SK-N-SH (cell line): ENCODE data around the gene EFHD2. TPM values are rescaled to one million over a fixed set of nuclear protein-coding genes. Genes with fewer than 3 reads are reported as not detected.

ENCODE experiments used
- CTCF ChIA-PET: fragments of 300-600, 350-600 bp; formaldehyde crosslinking; extraction: SDS; loops from one replicate; lab custom pipeline; 2021; lab: Yijun Ruan, JAX
- POLR2A ChIA-PET: fragments of 350-600 bp; sonication (Branson Sonifier 250); formaldehyde crosslinking; extraction: SDS; loops from one replicate; lab custom pipeline; 2020; ENCODE audit warnings: antibody characterized with exemption, inconsistent platforms; lab: Yijun Ruan, JAX
- DNase-seq: peaks from one replicate; pipeline ENCODE4 v3.0.0; 2012
- H2AFZ ChIP-seq: fragments of 200-600 bp; sonication (generic); 2 replicates; pipeline ENCODE4 v1.8.1; 2016; ENCODE audit warnings: antibody characterized with exemption, mild to moderate bottlenecking, low read depth
- H3F3A ChIP-seq: fragments of 200-600 bp; sonication (generic); replicated peaks from 2 replicates; pipeline ENCODE3; 2016; ENCODE audit warnings: antibody characterized with exemption, mild to moderate bottlenecking; ENCODE audit not compliant: insufficient read depth
- H3K27ac ChIP-seq, 2 experiments: fragments of 200-500 bp in 1 of 2; fragments of 200-600 bp in 1 of 2; sonication (Bioruptor generic) in 1 of 2; sonication (generic), shearing (Covaris generic) in 1 of 2; 2 replicates each; pipeline versions ENCODE4 v1.5.1 to v1.6.1; 2014 to 2016; ENCODE audit warnings: low read depth in 2 of 2, inconsistent platforms in 1 of 2, low read length in 1 of 2, mild to moderate bottlenecking in 1 of 2, mixed read lengths in 1 of 2
- H3K27me3 ChIP-seq: fragments of 200-600 bp; sonication (generic), shearing (Covaris generic); 2 replicates; pipeline ENCODE4 v1.6.1; 2016; ENCODE audit warnings: mixed run types; ENCODE audit not compliant: insufficient read depth
- H3K36me3 ChIP-seq, 2 experiments: fragments of 200-500 bp in 1 of 2; fragments of 200-600 bp in 1 of 2; sonication (Bioruptor generic) in 1 of 2; sonication (generic) in 1 of 2; replicated peaks in 1 of 2; 2 replicates each; pipeline versions ENCODE3 to v1.5.1; 2014 to 2016; ENCODE audit warnings: low read length in 1 of 2, mild to moderate bottlenecking in 1 of 2; ENCODE audit not compliant: insufficient read depth in 2 of 2, control insufficient read depth in 1 of 2
- H3K4me1 ChIP-seq, 2 experiments: fragments of 200-500 bp in 1 of 2; fragments of 200-600 bp in 1 of 2; sonication (Bioruptor generic) in 1 of 2; sonication (generic), shearing (Covaris generic) in 1 of 2; 2 replicates each; pipeline versions ENCODE4 v1.5.1 to v1.6.1; 2014 to 2016; ENCODE audit warnings: low read depth in 1 of 2, low read length in 1 of 2, mixed run types in 1 of 2; ENCODE audit not compliant: insufficient read depth in 2 of 2, control insufficient read depth in 1 of 2
- H3K4me2 ChIP-seq: fragments of 200-600 bp; sonication (generic), shearing (Covaris generic); 2 replicates; pipeline ENCODE4 v1.6.1; 2017; ENCODE audit warnings: mixed run types
- H3K4me3 ChIP-seq, 2 experiments: fragments of 200-500 bp in 1 of 2; fragments of 200-600 bp in 1 of 2; sonication (Bioruptor generic) in 1 of 2; sonication (generic), shearing (Covaris generic) in 1 of 2; 2 replicates each; pipeline versions ENCODE4 v1.5.1 to v1.8.1; 2014 to 2016; ENCODE audit warnings: low read depth in 2 of 2, inconsistent platforms in 1 of 2, low read length in 1 of 2, mild to moderate bottlenecking in 1 of 2, mixed read lengths in 1 of 2, moderate library complexity in 1 of 2
- H3K79me2 ChIP-seq: fragments of 200-600 bp; sonication (generic); 2 replicates; pipeline ENCODE4 v1.8.1; 2017; ENCODE audit warnings: mild to moderate bottlenecking; ENCODE audit not compliant: insufficient read depth
- H3K9ac ChIP-seq: fragments of 200-600 bp; sonication (generic); 2 replicates; pipeline ENCODE4 v1.6.1; 2017; ENCODE audit warnings: mixed run types
- H3K9me2 ChIP-seq: fragments of 200-600 bp; sonication (generic); 2 replicates; pipeline ENCODE4 v1.6.1; 2017; ENCODE audit warnings: mixed run types
- H3K9me3 ChIP-seq: fragments of 200-600 bp; sonication (generic); 2 replicates; pipeline ENCODE4 v1.6.1; 2017; ENCODE audit warnings: mixed run types, mild to moderate bottlenecking, moderate library complexity
- H4K20me1 ChIP-seq: fragments of 200-600 bp; sonication (generic); 2 replicates; pipeline ENCODE4 v1.6.1; 2017; ENCODE audit warnings: mild to moderate bottlenecking, mixed run types; ENCODE audit not compliant: insufficient read depth
- CHD2 ChIP-seq: fragments of 150-350 bp; IDR thresholded peaks from 2 replicates; pipeline ENCODE4 v1.6.1; 2018; ENCODE audit warnings: low read length; ENCODE audit not compliant: partially characterized antibody
- ELF1 ChIP-seq: IDR thresholded peaks from 2 replicates; pipeline ENCODE4 v1.4.0; 2012
- EZH2phosphoT487 ChIP-seq: fragments of 200-600 bp; sonication (generic); IDR thresholded peaks from 2 replicates; pipeline ENCODE4 v1.6.1; 2017; ENCODE audit warnings: low read depth, mixed run types, mild to moderate bottlenecking, antibody characterized with exemption, moderate library complexity, borderline replicate concordance
- GABPA ChIP-seq: IDR thresholded peaks from 2 replicates; pipeline ENCODE4 v1.4.0; 2012; ENCODE audit warnings: low read depth, mild to moderate bottlenecking
- GATA2 ChIP-seq: sonication (generic); formaldehyde crosslinking; IDR thresholded peaks from 2 replicates; pipeline ENCODE4 v1.5.0; 2020; ENCODE audit warnings: mild to moderate bottlenecking, missing genetic modification reagents
- JUND ChIP-seq: IDR thresholded peaks from 2 replicates; pipeline ENCODE4 v1.4.0; 2012
- NRF1 ChIP-seq: IDR thresholded peaks from 2 replicates; pipeline ENCODE4 v1.6.1; 2012; ENCODE audit warnings: low read depth, mild to moderate bottlenecking, low read length
- RAD21 ChIP-seq: IDR thresholded peaks from 2 replicates; pipeline ENCODE4 v1.6.1; 2012; ENCODE audit warnings: mild to moderate bottlenecking, low read length
- RCOR1 ChIP-seq: fragments of 150-350 bp; IDR thresholded peaks from 2 replicates; pipeline ENCODE4 v1.6.1; 2017; ENCODE audit warnings: antibody characterized with exemption, low read length
- RFX5 ChIP-seq: IDR thresholded peaks from 2 replicates; pipeline ENCODE4 v1.6.1; 2012; ENCODE audit warnings: mild to moderate bottlenecking, improper control_type of control experiment, low read length
- SMC3 ChIP-seq: IDR thresholded peaks from 2 replicates; pipeline ENCODE4 v1.6.1; 2012; ENCODE audit warnings: low read depth, low read length, improper control_type of control experiment
- TAF1 ChIP-seq: IDR thresholded peaks from 2 replicates; pipeline ENCODE4 v1.6.1; 2012; ENCODE audit warnings: low read depth, mild to moderate bottlenecking, low read length, moderate library complexity, borderline replicate concordance
- TCF12 ChIP-seq: IDR thresholded peaks from 2 replicates; pipeline ENCODE4 v1.4.0; 2012
- TEAD4 ChIP-seq: IDR thresholded peaks from 2 replicates; pipeline ENCODE4 v1.4.0; 2012; ENCODE audit warnings: mild to moderate bottlenecking, borderline replicate concordance; ENCODE audit not compliant: insufficient read depth
- WGBS: methylation state at CpG from one replicate; pipeline ENCODE4 v1.1.6; 2017; ENCODE audit warnings: low lambda C conversion rate; 5-methylcytosine and 5-hydroxymethylcytosine counted together
- polyA plus RNA-seq, 3 experiments: library from polyadenylated mRNA; depleted of rRNA; stranded (reverse); fragments of >200 nt; gene quantifications; 2 replicates each; pipeline ENCODE4 v1.2.3, GENCODE V29; 2012
- TF ChIP-seq, protein P1 (sequence below): IDR thresholded peaks from 2 replicates; pipeline ENCODE4 v1.4.0; 2012; ENCODE audit warnings: low read depth, borderline replicate concordance
- TF ChIP-seq, protein P2 (sequence below): IDR thresholded peaks from 2 replicates; pipeline ENCODE4; 2012
- TF ChIP-seq, protein P3 (sequence below): fragments of 150-350 bp; IDR thresholded peaks from 2 replicates; pipeline ENCODE4 v1.6.1; 2017; ENCODE audit warnings: antibody characterized with exemption, low read length, low read depth, borderline replicate concordance

The EFHD2 gene
- polyA plus RNA-seq, 1 of the 3 experiments (the other 2 are of a cell fraction), result 59.8 TPM

DNA sequence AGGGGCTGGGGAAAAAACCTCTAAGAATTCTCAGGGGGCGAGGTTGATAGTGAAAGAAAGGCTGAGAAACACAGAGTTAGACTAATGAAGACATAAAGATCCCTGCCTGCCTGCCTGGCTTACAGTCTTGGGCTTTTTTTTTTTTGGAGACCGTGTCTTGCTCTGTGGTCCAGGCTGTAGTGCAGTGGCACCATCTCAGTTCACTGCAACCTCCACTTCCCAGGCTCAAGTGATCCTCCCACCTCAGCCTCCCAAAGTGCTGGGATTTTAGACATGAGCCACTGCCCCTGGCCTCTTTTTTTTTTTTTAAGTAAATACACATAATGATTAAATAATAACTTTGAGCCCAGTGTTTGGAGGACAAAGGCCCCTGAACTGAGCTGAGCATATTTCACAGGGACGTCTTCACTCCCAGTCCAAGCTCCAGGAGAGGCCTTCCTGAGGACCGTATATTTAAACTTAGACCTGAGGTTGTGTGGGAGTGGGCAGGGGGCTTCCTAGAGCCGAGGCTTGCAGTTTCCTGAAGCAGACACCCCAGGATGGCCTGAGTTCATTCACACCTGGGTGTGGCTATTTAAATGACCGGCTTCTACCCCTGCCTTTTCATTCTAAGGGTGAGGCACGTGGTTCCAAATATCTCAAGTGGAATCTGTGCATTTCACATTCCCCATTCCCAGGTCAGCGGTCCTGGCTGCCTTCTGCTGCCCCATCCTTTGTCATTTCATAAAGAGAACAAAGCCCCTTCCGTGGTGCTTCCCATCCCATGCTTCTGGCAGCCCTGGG is 16.0 kb upstream of the EFHD2 start:
- ChIA-PET CTCF (interaction anchor here (0.8 to 1.1 kb wide), 2 partner anchors 38 to 69 kb away, joined by 3 to 5 read pairs; no protein-coding TSS in a partner anchor), POLR2A (no interaction called here)
- Histone ChIP-seq H3K9me3 (no peaks in the 10 kb centered on the region), H3K36me3 (no peaks in the 10 kb centered on the region), H3K27ac (no peak overlapping the region), H3K4me2 (no peak overlapping the region), H3K9ac (no peak overlapping the region), H2AFZ (no peak overlapping the region), H3K79me2 (no peaks in the 10 kb centered on the region), H3K27me3 (no peaks in the 10 kb centered on the region), H3K4me1 (peaks cover 0 to 9% of the 10 kb centered on the region in 2 experiments; a peak in 1 of 4 replicates), H3F3A (no peaks in the 10 kb centered on the region), H3K4me3 (no peak overlapping the region), H3K9me2 (no peaks in the 10 kb centered on the region), H4K20me1 (no peaks in the 10 kb centered on the region)
- 70% methylated on average over 9 of the region's 9 CpGs for WGBS
- no peak for DNase-seq
- TF ChIP-seq RCOR1 (no peak), TAF1 (no peak), ELF1 (no peak), SMC3 (no peak), GATA2 (CRISPR knock-in tag) (no peak), EZH2phosphoT487 (no peak), RAD21 (no peak), NRF1 (no peak)
- TF ChIP-seq, protein P1, sequence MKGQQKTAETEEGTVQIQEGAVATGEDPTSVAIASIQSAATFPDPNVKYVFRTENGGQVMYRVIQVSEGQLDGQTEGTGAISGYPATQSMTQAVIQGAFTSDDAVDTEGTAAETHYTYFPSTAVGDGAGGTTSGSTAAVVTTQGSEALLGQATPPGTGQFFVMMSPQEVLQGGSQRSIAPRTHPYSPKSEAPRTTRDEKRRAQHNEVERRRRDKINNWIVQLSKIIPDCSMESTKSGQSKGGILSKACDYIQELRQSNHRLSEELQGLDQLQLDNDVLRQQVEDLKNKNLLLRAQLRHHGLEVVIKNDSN, result no peak
- TF ChIP-seq, protein P2, sequence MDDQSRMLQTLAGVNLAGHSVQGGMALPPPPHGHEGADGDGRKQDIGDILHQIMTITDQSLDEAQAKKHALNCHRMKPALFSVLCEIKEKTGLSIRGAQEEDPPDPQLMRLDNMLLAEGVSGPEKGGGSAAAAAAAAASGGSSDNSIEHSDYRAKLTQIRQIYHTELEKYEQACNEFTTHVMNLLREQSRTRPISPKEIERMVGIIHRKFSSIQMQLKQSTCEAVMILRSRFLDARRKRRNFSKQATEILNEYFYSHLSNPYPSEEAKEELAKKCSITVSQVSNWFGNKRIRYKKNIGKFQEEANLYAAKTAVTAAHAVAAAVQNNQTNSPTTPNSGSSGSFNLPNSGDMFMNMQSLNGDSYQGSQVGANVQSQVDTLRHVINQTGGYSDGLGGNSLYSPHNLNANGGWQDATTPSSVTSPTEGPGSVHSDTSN, result no peak
- TF ChIP-seq, protein P3, sequence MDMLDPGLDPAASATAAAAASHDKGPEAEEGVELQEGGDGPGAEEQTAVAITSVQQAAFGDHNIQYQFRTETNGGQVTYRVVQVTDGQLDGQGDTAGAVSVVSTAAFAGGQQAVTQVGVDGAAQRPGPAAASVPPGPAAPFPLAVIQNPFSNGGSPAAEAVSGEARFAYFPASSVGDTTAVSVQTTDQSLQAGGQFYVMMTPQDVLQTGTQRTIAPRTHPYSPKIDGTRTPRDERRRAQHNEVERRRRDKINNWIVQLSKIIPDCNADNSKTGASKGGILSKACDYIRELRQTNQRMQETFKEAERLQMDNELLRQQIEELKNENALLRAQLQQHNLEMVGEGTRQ, result no peak

DNA sequence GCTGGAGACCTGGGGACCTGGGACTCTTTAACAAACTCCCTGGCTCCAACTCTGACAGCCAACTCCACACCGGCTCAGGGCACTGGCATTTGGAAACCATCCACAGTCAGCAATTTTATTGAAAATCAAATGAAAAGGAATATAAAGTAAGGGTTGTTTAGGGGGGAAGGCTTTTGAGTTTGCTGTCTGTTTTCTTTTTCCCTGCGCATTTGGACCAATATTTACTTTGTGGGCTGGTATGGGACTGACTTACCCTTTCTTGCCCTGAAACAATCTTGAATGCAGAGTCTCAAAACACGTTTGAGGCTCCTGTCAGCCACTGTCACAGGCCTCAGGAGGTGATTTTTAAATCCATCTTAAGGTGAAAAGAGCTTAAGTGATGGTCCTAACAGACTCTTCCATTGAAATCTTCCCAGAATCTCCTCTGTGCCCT is 15.4 kb upstream of the EFHD2 start:
- Histone ChIP-seq H3K27ac (no peak overlapping the region), H3K27me3 (no peaks in the 10 kb centered on the region), H3F3A (no peaks in the 10 kb centered on the region), H2AFZ (no peak overlapping the region), H3K9me2 (no peaks in the 10 kb centered on the region), H3K36me3 (no peaks in the 10 kb centered on the region), H3K4me2 (no peak overlapping the region), H3K79me2 (no peaks in the 10 kb centered on the region), H3K4me3 (no peak overlapping the region), H4K20me1 (no peaks in the 10 kb centered on the region), H3K4me1 (peaks cover 0 to 9% of the 10 kb centered on the region in 2 experiments; a peak in 1 of 4 replicates), H3K9me3 (no peaks in the 10 kb centered on the region), H3K9ac (no peak overlapping the region)
- POLR2A ChIA-PET, result no interaction called here
- CTCF ChIA-PET, result interaction anchor here (0.8 to 1.1 kb wide), 2 partner anchors 37 to 70 kb away, joined by 3 to 5 read pairs; no protein-coding TSS in a partner anchor
- TF ChIP-seq TEAD4 (no peak), RFX5 (no peak), GABPA (no peak), JUND (no peak), TCF12 (no peak), CHD2 (no peak), TAF1 (no peak)
- 52% methylated on average over 3 of the region's 3 CpGs for WGBS
- no peak for DNase-seq
